Neuron (in vitro differentiated cells): ENCODE data around the gene RINT1.

Source experiments
- H2AFZ ChIP-seq: one replicate; pipeline ENCODE4 v1.6.1; 2013; ENCODE audit warnings: low read depth, mild to moderate bottlenecking, inconsistent platforms, low read length, moderate library complexity
- H3K27me3 ChIP-seq: one replicate; pipeline ENCODE4 v1.6.1; 2013; ENCODE audit warnings: low read length; ENCODE audit not compliant: insufficient read depth
- H3K36me3 ChIP-seq: one replicate; pipeline ENCODE4 v1.6.1; 2013; ENCODE audit warnings: low read length; ENCODE audit not compliant: insufficient read depth
- H3K4me1 ChIP-seq: one replicate; pipeline ENCODE4 v1.6.1; 2013; ENCODE audit warnings: low read length; ENCODE audit not compliant: insufficient read depth
- H3K4me3 ChIP-seq: 2 replicates; pipeline ENCODE4 v1.5.1; 2013; ENCODE audit warnings: mild to moderate bottlenecking, low read length, moderate library complexity
- H3K9me3 ChIP-seq: one replicate; pipeline ENCODE4 v1.6.1; 2013; ENCODE audit warnings: low read length

The RINT1 gene

DNA sequence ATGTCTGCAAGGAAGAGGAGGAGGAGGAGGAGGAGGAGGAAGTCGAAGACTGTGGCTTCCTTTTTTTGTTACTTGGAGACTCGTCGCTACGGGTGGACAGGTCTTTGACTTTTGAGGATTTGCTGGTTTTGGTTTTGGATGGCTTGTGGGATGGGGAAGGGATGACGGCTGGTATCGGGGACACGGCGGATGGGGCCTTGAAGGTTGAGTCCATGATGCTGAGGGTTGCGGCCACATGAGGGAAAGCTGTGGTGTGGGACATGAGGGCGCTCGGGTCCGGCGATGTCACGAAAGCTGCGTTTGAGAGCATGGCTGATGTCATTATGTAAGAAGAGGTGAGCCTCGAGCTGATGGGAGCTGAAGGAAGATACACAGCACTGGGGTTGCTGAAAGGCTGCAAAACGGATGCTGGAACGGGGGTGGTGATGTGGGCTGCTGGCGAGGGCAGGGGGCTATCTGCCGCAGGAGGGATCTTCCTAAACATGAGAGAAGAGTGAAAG is 82.4 kb downstream of the RINT1 start:
- no peak overlapping the region for H3K4me3 ChIP-seq
- H3K4me1 ChIP-seq, result no peaks in the 10 kb centered on the region
- no peak overlapping the region for H2AFZ ChIP-seq
- peaks cover 43% of the 10 kb centered on the region for H3K36me3 ChIP-seq
- H3K27me3 ChIP-seq, result no peaks in the 10 kb centered on the region
- H3K9me3 ChIP-seq, result no peaks in the 10 kb centered on the region
